Right lung (tissue), 5 donors: Measurements from ENCODE around the gene RSU1. TPM values are rescaled to one million over a fixed set of nuclear protein-coding genes. Genes with fewer than 3 reads are reported as not detected.
A peak's percentile ranks its signal among the peaks of the same experiment; 100 is the strongest.

ENCODE experiments used
- DNase-seq, 2 donors: peaks; one replicate each; pipeline ENCODE4 v3.0.0-alpha.2; 2013
- polyA plus RNA-seq, 5 donors: library from polyadenylated mRNA; unstranded; fragments of 120-200 nt; gene quantifications; one replicate each; pipeline versions ENCODE4 v1.2.1 to v1.2.3, GENCODE V29; 2013; ENCODE audit warnings: inconsistent platforms in 1 of 5, low replicate concordance in 1 of 5; ENCODE audit not compliant: insufficient read length in 5 of 5, insufficient read depth in 1 of 5

Gene RSU1
- polyA plus RNA-seq, 5 donors, result 76.5 to 126 (median 94.0) TPM

- no peak for DNase-seq
Observed at GRCh38 chr10:16681521-16681920, 135.7 kb downstream of the RSU1 start.

- DNase-seq, result no peak
Observed at GRCh38 chr10:16679511-16679910, 137.7 kb downstream of the RSU1 start.

GRCh38 chr10:16675334-16675733 is 141.9 kb downstream of the RSU1 start:
- DNase-seq, result no peak

GRCh38 chr10:16674147-16674703 is 143.0 kb downstream of the RSU1 start:
- DNase-seq, result no peak

- DNase-seq, result no peak
Observed at GRCh38 chr10:16673443-16673842, 143.8 kb downstream of the RSU1 start.

GRCh38 chr10:16663444-16663843 is 153.8 kb downstream of the RSU1 start:
- DNase-seq, result no peak

GRCh38 chr10:16662923-16663322 is 154.3 kb downstream of the RSU1 start:
- no peak for DNase-seq

- no peak for DNase-seq
Observed at GRCh38 chr10:16656895-16657294, 160.3 kb downstream of the RSU1 start.

- no peak for DNase-seq
Observed at GRCh38 chr10:16653224-16653623, 164.0 kb downstream of the RSU1 start.

GRCh38 chr10:16652154-16652553 is 165.1 kb downstream of the RSU1 start:
- no peak for DNase-seq

- no peak for DNase-seq
Observed at GRCh38 chr10:16649757-16650156, 167.5 kb downstream of the RSU1 start.

GRCh38 chr10:16648366-16648765 is 168.9 kb downstream of the RSU1 start:
- DNase-seq, result peak in 1 of 2 donors; percentile 2

GRCh38 chr10:16646181-16647059 is 170.8 kb downstream of the RSU1 start:
- no peak for DNase-seq

- no peak for DNase-seq
Observed at GRCh38 chr10:16644146-16644545, 173.1 kb downstream of the RSU1 start.

- no peak for DNase-seq
Observed at GRCh38 chr10:16643502-16643901, 173.7 kb downstream of the RSU1 start.

GRCh38 chr10:16640153-16640552 is 177.1 kb downstream of the RSU1 start:
- DNase-seq, result no peak

- no peak for DNase-seq
Observed at GRCh38 chr10:16639471-16639870, 177.8 kb downstream of the RSU1 start.

GRCh38 chr10:16632996-16633395 is 184.2 kb downstream of the RSU1 start:
- no peak for DNase-seq

GRCh38 chr10:16626697-16627096 is 190.5 kb downstream of the RSU1 start:
- DNase-seq, result no peak

GRCh38 chr10:16612981-16613355 is 204.3 kb downstream of the RSU1 start:
- no peak for DNase-seq

GRCh38 chr10:16612115-16612980 is 204.9 kb downstream of the RSU1 start:
- peak; percentile 8 to 25 for DNase-seq

- peak; percentile 7 to 15 for DNase-seq
Observed at GRCh38 chr10:16611037-16611436, 206.2 kb downstream of the RSU1 start.

GRCh38 chr10:16609211-16609610 is 208.0 kb downstream of the RSU1 start:
- DNase-seq, result no peak
